GM21367 (cell line): ENCODE results near the gene SCUBE1.

Experiments
- ATAC-seq: cut with Tn5 transposase; IDR thresholded peaks from one replicate; pipeline ENCODE4 v1.9.1; 2021; ENCODE audit not compliant: unreplicated experiment

Gene SCUBE1

DNA sequence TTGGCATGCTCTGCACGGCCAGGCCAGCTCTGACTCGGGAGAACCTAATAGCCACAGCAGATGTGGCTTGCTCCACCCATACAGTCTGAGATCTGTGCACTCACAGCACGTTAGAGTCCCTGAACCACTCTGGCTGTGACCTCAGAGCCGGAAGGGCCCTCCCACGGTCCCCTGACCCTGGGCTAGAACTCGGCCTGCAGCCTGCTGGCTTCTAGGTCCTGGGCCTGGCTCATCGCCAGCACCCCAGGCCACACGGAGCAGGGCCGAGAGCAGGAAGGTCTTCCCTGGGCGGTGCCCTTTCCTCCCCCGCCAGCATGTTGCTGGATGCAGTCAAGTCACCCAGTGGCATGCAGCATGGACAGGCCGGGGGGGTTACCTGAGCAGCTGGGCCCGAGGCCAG, 120.9 kb downstream of the SCUBE1 start:
- no peak for ATAC-seq

DNA sequence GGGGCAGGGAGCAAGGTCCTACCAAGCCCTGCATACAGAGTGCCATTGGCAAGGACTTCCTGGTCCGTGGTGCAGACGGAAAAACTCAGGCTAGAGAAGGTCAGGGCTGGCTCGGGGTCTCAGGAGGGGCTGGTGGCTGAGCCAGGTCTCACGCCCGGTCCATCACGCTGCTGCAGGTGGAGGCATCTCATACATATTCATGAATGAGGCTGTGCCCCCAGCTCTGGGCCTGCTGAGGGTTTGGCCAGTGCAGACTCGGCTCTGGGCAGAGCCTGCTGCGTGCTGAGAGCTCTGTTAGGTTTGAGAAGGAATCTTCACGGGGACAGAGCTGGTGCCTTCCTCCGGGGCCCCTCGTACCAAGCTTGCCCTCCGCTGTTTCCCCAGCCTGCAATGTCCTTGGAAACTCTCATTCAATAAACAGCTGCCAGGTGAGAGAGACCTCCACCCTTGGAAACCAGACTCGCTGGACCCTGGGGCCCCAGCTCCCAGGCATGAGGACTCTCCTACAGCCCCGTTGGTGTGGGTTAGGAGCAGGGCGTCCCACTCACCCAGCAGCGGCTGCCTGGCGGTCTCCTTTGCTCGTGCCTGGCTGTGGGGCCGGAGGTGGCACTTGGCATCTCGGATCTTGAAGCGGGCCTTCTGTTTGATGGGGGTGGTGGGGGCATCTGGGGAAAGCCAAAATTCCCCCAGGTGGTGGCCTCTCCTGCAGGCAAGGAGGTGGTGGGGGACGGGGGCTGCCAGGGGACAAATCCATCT, 122.4 kb downstream of the SCUBE1 start:
- no peak for ATAC-seq

DNA sequence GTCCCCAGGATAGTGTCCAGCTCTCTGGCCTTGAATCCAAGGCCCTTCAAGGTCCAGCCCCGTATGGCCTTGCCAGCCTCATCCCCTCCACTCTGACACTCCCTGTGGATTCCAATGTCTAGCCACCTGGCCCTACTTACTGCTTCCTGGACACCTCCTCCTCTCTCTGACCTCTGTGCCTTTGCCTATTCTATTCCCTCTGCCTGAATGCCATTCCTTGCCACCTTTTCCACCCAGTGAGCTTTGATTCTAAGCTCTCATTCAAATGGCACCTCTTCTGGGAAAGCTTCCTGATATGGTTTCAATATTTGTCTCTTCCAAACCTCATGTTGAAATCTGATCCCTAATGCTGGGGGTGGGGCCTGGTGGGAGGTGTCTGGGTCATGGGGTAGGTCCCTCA, 124.4 kb downstream of the SCUBE1 start:
- no peak for ATAC-seq

DNA sequence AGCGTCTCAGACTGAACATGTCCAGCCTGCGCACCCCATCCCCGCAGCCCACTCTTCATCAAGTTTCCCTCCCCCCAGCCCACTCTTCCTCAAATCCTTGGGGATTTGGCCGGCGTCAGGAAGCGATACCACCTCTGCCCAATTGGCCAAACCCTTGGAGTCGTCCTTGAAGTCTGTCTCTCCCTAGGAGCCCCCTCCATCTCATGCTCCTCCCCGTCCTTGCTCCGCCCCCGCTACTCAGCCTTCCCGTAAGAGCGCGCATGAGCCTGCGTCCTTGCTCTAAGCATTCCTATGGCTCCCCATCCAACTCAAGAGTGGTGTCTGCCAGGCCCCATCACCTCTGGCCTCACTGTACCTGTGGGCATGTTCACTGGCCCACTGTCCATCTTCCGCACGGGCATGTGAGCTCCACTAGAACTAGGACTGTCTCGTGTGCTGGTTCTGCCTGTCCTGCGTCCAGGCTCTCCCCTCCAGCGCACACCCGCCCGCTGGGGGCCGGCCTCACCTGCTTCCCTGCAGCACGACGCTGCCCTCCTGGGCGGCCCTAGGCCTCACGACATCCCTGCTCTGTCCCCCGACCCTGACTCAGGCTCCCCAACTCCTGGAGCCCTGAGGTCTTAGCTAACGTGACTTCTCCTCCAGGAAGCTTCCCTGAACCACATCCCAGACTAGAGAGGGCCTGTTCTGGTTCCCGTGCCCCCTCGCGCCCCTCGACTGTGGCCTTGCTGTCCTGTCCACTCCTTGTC, 125.7 kb downstream of the SCUBE1 start:
- no peak for ATAC-seq

DNA sequence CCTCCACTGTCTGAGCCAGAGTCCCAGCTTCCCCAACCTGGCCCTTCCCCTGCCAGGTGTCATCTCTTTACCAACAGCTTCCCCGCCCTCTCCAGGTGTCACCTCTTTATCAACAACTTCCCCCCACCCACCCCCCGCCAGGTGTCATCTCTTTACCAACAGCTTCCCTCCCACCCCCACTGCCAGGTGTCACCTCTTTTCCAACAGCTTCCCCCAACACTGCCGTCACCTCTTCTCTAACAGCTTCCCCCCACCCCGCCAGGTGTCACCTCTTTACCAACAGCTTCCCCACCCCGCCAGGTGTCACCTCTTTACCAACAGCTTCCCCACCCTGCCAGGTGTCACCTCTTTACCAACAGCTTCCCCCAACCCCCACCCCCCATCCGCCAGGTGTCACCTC, 126.4 kb downstream of the SCUBE1 start:
- ATAC-seq = no peak

DNA sequence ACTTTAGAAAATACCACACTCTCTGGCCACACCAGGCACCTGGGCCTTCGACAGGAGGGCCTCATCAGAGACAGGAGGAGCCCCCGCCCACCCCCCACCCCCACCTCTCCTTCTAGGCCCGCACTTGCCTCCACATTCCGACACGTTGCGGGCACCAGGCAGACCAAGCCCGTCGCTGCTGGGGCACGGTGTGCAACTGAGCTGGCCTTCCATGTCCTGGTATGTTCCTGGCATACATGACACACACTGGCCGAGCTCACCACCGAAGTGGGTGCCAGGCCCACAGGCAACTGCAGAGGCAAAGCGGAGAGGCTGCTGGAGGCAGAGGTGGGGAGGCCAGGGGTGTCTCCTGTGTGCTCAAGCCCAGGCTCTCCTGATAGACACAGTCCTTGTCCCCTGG, 129.2 kb downstream of the SCUBE1 start:
- ATAC-seq = no peak

DNA sequence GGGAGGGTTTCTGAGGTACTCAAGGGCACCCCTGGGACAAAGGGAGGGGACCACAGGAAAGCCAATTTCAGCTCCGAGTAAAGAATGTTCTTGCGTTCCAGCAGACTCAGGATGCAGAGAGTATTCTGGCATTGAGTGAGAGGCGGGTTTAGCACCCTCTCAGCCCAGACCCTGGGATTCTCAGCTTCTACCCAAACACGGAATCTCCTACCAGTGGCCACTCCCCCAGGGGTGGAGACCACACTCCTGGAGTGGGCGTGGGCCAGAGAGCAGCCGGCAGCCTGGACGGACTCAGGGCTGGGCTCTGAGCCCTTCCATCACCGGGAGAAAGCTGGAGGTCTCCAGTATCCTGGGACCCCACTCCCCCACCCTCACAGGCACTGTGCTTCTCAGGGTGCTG, 130.1 kb downstream of the SCUBE1 start:
- no peak for ATAC-seq

DNA sequence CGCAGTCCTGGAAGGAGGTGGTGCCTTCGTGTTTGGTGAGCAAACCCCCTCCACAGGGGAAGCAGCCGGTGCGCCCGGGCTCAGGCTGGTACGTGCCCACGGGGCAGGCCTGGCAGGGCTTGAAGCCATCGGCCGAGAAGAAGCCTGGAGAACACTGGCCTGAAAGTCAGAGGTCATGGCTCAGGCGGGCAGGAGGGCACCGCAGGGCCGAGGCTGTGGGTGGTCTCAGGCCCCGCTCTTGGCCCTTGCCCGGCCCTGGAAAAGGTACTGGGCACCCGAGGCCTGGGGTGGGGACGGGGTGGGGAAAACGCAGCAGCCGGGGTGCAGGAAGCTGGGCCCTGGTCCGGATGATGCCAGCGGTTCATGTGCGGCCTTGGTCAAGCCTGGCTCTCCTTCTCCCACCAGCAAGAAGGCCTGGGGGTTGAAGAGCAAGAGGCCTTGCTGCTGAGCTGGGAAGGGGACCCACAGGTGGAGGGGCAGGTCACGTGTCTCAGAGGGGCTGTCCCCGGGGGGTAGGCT, 130.7 kb downstream of the SCUBE1 start:
- ATAC-seq = no peak

DNA sequence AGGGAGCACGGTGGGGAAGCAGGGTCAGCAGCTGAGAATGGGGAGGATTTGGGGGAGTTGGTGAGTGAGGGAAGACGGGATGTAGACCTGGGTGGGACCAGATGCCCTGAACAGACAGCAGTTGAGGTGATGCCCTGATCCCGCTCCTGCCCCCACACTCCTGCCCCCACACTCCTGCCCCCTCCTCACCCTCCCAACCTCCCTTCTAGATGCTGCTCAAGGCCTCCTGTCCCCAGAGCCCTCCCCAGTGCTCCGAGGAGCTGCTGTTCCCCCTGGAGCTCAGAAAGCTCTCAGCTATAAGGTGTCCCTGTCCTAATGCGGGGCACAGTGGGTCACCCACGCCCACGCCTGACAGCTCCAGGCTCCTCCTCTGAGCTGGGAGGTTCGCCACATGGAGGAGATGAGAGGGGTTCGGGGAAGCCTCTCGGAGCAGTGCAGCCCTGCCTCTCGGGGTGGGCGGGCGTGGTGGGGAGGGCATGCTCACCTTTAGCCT, 131.2 kb downstream of the SCUBE1 start:
- ATAC-seq = no peak

DNA sequence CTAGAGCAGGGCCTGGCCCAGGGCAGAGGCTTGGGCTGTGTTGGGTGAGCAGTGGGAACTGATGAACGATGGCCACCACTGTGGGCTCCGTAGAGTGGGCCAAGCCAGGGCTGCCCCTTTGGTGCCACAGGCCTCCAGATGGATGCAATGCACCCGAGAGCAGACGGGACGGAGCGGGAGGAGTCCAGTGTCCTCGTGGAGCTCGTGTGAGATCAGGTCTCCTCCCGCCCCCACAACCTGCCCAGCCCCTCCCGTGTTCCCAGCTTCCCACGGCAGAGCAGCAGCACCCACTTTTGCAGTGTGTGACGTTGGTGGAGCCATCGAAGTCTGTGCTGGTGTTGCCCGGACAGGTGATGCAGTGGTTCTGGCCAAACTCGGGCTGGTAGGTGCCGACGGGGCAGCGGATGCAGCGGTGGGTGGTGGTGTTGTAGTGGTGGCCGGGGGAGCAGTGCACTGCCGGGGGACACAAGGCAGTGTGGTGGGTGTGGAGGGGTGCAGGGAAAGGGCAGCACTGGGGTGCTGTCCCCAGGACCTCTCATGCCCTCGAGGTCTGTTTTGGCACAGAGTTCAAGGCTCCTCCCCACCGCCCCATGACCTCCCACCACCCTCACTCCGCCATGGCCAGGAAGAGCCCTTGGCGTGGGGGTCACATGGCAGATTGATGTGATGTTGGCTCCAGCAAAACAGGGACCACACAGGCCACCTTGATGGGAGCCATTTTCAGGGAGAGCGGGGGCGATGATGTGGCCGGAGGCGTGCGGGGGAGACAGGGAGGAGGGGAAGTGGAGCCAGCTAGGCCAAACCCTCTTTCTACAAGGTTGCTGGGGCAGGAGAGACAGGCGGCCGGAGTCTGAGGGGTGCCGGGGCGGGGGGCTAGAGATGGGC, 132.3 kb downstream of the SCUBE1 start:
- ATAC-seq = no peak

DNA sequence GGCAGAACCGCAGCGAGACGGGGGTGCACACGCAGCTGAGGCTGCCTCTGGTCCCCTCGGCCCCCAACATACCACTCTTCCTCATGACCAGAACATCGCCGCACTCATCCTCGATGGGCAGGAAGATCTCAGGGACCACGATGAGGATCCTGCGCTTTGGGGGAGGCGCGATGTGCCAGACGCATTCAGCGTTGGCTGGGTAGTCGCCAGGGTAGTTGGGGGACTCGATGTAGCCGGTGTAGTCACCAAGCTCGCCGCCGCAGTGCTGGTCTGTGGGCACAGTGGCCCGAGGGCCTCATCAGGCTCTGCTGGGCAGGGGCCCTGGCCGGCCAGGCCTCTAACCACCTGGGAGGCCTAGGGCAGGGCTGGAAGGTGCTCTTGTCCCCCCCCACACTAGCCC, 133.2 kb downstream of the SCUBE1 start:
- no peak for ATAC-seq

DNA sequence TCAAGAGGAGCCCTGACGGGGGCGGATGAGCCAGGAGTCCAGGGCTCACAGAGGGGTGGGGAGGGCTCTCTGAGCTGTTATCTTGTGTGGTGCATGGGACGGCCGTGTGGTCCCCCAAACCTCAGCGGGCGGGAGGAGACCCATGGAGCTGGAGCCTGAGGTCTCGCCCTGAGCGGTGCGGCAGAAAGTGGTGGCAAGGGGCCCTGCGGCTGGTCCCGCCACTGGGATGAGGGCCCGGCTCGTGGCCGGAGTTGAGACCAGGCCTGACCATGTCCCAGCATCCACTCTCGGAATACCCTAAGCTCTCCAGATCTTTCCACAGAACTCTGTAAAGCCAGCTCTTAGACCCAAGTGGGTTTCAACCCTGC, 133.7 kb downstream of the SCUBE1 start:
- ATAC-seq = no peak

DNA sequence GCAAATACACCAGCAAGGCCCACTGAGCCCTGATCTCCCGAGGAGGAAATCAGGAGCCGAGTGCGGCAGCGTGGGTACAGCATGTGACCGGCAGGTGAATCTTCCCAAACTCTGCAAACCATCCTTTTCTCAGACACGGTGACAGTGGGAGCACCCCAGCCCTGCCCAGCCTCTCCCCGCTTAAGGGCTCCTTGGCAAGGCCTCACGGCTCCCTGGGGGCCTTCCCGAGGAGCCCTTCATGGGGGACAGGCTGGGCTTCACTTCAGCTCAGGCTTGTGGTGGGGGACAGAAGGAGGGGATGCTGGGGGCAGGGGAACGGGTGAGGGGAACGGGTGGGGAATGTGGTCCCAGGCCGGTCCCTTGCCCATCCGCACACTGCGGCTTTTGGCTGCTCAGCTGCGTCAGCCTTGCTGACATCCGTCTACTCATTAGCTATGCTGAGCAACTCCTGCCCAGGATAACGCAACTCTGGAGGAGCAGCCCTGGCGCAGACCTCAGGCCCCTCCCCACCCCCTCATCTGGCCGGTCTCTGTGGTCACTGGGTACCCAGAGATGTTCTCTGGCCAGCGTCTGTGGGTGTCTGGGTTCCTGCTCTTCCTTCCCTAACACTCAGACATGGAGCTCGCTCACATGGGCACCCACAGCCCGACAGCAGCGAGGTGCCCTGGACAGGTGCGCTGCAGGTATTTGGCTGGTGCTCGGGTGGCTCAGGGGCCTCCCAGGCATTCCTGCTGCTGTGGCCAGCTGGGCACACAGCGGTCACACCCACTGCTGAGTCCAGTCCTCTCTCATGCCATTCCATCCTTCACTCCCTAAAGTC, 134.3 kb downstream of the SCUBE1 start:
- no peak for ATAC-seq

DNA sequence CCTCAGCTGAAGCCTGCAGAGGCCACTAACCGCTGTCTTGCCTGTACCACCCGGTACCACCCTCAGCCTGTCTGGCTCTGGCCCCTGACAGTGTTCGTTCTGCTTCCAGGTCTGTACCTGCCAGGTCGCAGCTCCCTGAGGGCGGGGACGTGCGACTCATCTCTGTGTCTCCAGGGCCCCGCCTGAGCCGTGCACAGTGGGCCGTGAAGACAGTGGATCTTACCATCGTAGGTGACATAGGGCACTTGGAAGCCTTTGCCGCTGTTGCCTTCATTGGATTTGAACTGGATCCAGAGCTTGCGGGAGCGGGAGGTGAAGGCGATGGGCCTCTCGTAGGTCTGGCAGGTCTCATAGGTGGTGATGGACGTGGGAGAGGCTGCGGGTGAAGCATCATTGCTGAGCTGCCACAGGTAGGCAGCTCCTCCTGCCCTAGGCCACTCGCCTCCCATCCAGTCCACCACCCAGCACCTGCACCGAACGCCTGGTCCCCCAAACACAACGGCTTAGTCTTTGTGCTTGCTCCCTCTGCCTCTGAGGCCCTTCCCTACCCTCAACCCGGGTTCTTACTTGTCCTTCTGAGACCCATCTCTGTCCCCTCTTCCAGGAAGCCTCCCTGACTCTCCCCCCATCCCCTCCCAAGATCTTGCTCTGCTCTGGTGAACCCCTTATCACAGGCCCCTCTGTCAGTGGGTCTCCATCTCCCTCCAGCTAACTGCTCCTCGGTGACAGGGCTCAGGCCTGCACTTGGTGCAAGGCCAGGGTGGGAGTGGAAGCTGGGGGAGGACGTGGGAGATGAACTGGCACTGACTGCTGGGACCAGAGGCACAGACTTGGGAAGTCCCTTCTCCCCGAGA, 135.1 kb downstream of the SCUBE1 start:
- no peak for ATAC-seq

DNA sequence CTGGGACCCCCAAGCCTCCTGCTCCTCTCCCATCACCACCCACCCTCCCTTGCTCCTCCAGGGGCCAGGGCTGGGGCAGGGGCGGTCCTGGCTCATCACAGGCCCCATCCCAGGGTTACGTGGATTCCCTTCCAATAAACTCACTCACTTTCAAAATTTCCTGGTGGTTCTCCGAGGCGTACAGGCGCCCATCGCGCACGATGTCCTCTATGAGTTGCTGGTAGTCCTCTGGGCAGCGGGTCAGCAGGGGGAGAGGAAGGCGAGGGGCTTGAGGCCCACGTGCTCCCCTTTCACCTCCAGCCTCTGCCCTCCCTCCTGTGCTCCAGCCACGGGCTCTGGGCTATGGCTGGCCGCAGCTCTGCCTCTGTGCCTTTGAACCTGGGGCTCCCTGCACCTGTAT, 135.8 kb downstream of the SCUBE1 start:
- no peak for ATAC-seq

DNA sequence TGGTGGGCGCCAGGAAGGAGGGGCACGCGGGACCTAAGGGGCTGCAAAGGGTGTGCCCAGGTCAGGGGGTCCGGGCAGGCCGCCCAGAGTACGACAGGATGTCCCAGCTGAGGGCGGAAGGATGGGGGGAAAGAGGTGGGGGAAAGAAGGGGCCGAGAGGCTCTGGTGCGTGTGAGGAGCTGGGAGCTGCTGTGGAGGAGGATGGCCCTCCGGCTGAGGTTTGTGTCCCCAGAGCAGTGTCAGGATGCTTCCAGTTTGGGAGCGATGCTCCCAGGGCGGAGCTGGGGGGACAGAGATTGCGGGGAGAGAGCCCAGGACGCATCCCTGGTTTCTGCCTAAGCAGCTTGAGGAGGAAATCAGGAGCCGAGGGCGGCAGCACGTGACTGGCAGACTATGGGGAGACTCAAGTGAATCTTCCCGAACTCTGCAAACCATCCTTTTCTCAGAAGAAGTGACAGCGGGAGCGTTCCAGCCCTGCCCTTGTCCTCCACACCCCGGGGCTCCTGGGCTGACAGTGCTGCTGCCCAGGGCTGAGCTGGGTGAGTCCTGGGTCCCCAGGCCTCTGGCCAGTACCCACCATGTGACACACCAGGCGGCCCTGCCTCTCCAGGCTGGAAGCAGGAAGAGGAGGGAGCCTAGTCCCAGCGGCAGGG, 136.5 kb downstream of the SCUBE1 start:
- ATAC-seq = no peak

DNA sequence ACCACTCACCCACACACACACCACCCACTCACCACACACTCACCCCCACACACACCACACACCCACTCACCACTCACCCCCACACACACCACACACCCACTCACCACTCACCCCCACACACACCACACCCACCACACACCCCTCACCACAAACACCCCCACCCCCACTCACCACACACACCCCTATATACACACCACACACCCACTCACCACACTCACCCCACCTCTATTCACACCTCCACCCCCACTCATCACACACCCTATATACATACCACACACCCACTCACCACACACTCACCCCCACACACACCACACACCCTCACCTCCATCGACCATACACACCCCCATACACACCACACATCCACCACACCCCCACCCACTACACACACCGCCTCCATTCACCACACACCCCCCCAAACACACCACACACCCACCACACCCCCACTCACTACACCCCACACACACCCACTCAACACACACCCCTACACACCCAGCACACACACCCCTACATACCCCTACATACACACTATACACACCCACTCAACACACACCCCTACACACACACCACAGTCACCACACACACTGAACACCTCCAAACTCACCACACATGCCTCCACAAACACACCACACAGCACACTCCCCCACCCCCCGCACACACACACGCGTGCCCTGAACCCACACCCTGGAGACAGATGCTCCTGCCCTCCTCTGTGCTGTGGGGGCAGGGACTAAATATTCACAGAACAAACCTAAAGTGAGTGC, 137.2 kb downstream of the SCUBE1 start:
- no peak for ATAC-seq

DNA sequence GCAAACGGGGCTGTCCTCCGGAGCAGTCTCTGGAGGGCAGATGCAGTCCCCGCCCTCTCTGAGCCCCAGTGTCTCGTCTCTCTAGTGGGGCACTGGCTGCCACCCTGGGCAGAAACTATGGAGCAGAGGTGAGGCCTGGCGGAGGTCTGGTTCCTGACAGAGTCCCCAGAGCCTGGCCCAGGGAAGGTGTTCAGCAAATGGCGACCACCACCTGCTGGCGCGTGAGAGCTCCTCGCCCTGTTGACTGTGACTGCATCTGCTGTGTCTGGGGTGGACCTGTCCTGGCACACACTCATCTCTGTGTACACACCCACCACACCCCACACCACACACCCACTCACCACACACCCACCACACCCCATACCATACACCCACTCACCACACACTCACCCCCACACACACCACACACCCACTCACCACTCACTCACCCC, 137.9 kb downstream of the SCUBE1 start:
- ATAC-seq = no peak
